NCI-H2227 treated with DMSO at 0.1 percent for 48 hours (cell line): ENCODE measurements around the gene GPR146.

ENCODE experiments used
- DNase-seq: peaks from one replicate; lab custom pipeline; 2025; lab: John Stamatoyannopoulos, UW

Gene GPR146

GRCh38 chr7:1108264-1108920 is 64.0 kb downstream of the GPR146 start:
- DNase-seq, result no peak
